ENCODE data around the gene CTPS1.

CTPS1 gene

DNA sequence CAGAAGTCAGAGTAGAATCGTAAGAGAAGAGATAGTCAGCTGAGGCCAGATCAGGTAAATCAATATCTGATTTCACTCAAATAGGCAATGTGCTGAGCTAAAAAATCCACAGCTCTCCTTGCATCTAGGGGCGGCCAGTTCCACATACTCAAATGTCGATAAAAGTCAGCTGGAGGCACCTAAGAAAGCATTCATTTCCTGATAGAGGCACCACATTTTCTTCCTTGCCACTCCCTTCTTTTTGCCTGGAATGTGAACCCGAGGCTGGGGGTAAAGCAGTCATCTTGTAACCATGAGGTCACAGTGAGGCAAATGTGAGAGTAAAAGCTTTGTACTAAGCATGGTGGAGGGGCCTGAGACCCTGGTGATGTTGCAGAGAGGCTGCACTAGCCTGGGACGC is 24.2 kb upstream of the CTPS1 start:
- Histone ChIP-seq H3K9me2 (replicated peaks; ENCODE audit: low read depth, low read length) (no peaks in the 10 kb centered on the region), H3F3A (ENCODE audit: low read depth) (no peaks in the 10 kb centered on the region), H3K36me3 (ENCODE audit: insufficient read depth, low read length) (no peaks in the 10 kb centered on the region), H3K79me2 (ENCODE audit: insufficient read depth, low read length) (no peaks in the 10 kb centered on the region), H4K20me1 (ENCODE audit: insufficient read depth, low read length, poor library complexity, severe bottlenecking) (no peaks in the 10 kb centered on the region), H3K4me1 (ENCODE audit: insufficient read depth, low read length, poor library complexity, severe bottlenecking) (no peaks in the 10 kb centered on the region), H2AFZ (ENCODE audit: low read length) (no peak overlapping the region), H3K27me3 (ENCODE audit: insufficient read depth, low read length, poor library complexity, severe bottlenecking) (no peaks in the 10 kb centered on the region), H3K9ac (ENCODE audit: low read depth, low read length, poor library complexity, severe bottlenecking) (no peak overlapping the region), H3K9me3 (ENCODE audit: insufficient read depth, low read depth, low read length) (no peaks in the 10 kb centered on the region), H3K4me2 (ENCODE audit: low read depth, low read length, poor library complexity, severe bottlenecking) (no peak overlapping the region), H3K4me3 (ENCODE audit: low read length, poor library complexity, severe bottlenecking) (no peak overlapping the region)
- TF ChIP-seq EZH2phosphoT487 (IDR thresholded peaks at IDR 0.05; ENCODE audit: borderline replicate concordance), result no peak
- no peak for TF ChIP-seq CTCF (conservative IDR thresholded peaks at IDR 0.05; ENCODE audit: low read length)

DNA sequence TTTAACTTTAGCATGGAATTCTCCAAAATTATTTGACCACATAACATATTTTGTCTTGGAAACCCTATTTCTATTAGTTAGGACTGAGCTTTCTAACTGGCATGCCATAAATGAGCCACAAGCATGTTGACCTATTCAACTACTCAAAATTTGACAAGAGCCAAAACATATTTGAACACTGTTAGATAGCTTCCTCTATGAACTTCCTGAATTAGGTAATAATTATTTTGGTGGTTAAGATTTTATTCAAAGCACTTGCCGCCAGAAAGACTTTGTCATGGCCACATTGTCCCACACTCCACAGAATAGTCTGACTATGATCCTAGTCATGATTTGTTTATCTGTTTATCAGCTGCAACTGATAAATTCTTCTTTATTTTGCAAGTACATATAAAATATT is 23.1 kb upstream of the CTPS1 start:
- Histone ChIP-seq H2AFZ (ENCODE audit: low read length) (no peak overlapping the region), H3K9me2 (replicated peaks; ENCODE audit: low read depth, low read length) (no peaks in the 10 kb centered on the region), H4K20me1 (ENCODE audit: insufficient read depth, low read length, poor library complexity, severe bottlenecking) (no peaks in the 10 kb centered on the region), H3K4me1 (ENCODE audit: insufficient read depth, low read length, poor library complexity, severe bottlenecking) (no peaks in the 10 kb centered on the region), H3K27me3 (ENCODE audit: insufficient read depth, low read length, poor library complexity, severe bottlenecking) (no peaks in the 10 kb centered on the region), H3K4me3 (ENCODE audit: low read length, poor library complexity, severe bottlenecking) (no peak overlapping the region), H3F3A (ENCODE audit: low read depth) (no peaks in the 10 kb centered on the region), H3K4me2 (ENCODE audit: low read depth, low read length, poor library complexity, severe bottlenecking) (no peak overlapping the region), H3K9me3 (ENCODE audit: insufficient read depth, low read depth, low read length) (no peaks in the 10 kb centered on the region), H3K79me2 (ENCODE audit: insufficient read depth, low read length) (no peaks in the 10 kb centered on the region), H3K9ac (ENCODE audit: low read depth, low read length, poor library complexity, severe bottlenecking) (no peak overlapping the region), H3K36me3 (ENCODE audit: insufficient read depth, low read length) (no peaks in the 10 kb centered on the region)
- no peak for TF ChIP-seq CTCF (conservative IDR thresholded peaks at IDR 0.05; ENCODE audit: low read length)
- TF ChIP-seq EZH2phosphoT487 (IDR thresholded peaks at IDR 0.05; ENCODE audit: borderline replicate concordance), result no peak

GRCh38 chr1:40958210-40958609 is 21.3 kb upstream of the CTPS1 start:
- H2AFZ ChIP-seq (ENCODE audit: low read length), result no peak overlapping the region

More at GRCh38 chr1:40958210-40958609, 21.3 kb upstream of the CTPS1 start:
- H3K9me2 ChIP-seq (replicated peaks; ENCODE audit: low read depth, low read length), result no peaks in the 10 kb centered on the region
- no peaks in the 10 kb centered on the region for H3K79me2 ChIP-seq (ENCODE audit: insufficient read depth, low read length)
- H3K9me3 ChIP-seq (ENCODE audit: insufficient read depth, low read depth, low read length), result no peaks in the 10 kb centered on the region
- no peaks in the 10 kb centered on the region for H3K27me3 ChIP-seq (ENCODE audit: insufficient read depth, low read length, poor library complexity, severe bottlenecking)
- H3F3A ChIP-seq (ENCODE audit: low read depth), result no peaks in the 10 kb centered on the region
- no peaks in the 10 kb centered on the region for H3K4me1 ChIP-seq (ENCODE audit: insufficient read depth, low read length, poor library complexity, severe bottlenecking)
- no peak overlapping the region for H3K4me3 ChIP-seq (ENCODE audit: low read length, poor library complexity, severe bottlenecking)
- H4K20me1 ChIP-seq (ENCODE audit: insufficient read depth, low read length, poor library complexity, severe bottlenecking), result no peaks in the 10 kb centered on the region
- no peak overlapping the region for H3K4me2 ChIP-seq (ENCODE audit: low read depth, low read length, poor library complexity, severe bottlenecking)
- H3K9ac ChIP-seq (ENCODE audit: low read depth, low read length, poor library complexity, severe bottlenecking), result no peak overlapping the region
- no peak for TF ChIP-seq CTCF (conservative IDR thresholded peaks at IDR 0.05; ENCODE audit: low read length)
- TF ChIP-seq EZH2phosphoT487 (IDR thresholded peaks at IDR 0.05; ENCODE audit: borderline replicate concordance), result no peak
- no peaks in the 10 kb centered on the region for H3K36me3 ChIP-seq (ENCODE audit: insufficient read depth, low read length)

All from Loucy (cell line).